GM19438 (cell line): ENCODE results near the gene EHD3.

Experiments used
- ATAC-seq: cut with Tn5 transposase; IDR thresholded peaks from one replicate; pipeline ENCODE4 v1.9.1; 2021; ENCODE audit warnings: low read depth; ENCODE audit not compliant: unreplicated experiment

Gene EHD3

DNA sequence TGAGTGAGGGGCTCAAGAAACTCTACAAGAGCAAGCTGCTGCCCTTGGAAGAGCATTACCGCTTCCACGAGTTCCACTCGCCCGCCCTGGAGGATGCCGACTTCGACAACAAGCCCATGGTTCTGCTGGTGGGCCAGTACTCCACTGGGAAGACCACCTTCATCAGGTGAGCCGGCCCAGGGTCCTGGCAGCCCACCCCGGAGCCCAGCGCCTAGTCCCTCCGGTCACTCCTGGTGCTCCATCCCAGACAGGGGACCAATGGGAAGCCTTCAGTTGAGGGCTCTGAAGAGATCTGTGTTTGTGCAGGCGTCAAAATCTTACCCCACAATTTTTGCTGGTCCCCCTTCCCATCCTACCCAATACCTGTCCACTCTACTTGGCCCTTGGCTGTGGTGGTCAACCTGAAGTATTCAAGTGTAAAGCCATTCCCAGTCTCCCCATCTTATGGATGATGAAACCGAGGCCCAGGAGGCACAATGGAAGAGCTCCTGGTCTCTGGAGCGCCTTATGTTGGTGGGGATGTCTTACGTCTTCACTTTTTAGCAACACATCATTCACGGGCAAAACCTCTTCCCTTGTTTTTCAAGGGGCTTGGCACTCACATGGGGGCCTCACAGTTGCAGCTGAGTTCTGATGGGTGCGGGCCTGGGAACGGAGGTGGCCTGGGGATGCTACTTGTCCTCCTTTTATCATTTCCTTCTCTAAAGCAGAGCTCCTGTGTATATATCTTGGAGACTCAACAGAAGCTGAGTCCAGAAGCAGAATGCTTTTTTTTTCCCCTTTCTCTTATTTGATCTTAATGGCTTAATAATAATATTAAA, 941 bp downstream of the EHD3 start:
- ATAC-seq, result no peak

DNA sequence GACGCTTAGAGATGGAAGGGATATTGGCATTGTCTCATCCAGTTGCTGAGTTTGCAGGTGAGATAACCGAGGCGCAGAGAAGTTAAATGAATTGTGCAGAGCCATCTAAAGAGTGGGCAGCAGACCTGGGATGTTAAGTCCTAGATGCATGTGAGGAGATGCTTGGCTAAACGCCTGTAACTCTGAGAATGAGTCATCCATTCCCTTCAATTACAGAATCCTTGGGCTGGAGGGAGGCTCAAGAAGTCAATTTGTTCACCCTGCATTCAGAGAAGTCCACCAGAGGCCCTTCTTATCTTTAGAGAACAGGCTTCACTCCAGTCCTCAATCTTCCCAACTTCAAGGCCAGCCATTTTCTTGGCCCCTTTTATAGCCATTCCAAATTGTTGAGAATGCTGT, 1.6 kb downstream of the EHD3 start:
- ATAC-seq, result no peak

DNA sequence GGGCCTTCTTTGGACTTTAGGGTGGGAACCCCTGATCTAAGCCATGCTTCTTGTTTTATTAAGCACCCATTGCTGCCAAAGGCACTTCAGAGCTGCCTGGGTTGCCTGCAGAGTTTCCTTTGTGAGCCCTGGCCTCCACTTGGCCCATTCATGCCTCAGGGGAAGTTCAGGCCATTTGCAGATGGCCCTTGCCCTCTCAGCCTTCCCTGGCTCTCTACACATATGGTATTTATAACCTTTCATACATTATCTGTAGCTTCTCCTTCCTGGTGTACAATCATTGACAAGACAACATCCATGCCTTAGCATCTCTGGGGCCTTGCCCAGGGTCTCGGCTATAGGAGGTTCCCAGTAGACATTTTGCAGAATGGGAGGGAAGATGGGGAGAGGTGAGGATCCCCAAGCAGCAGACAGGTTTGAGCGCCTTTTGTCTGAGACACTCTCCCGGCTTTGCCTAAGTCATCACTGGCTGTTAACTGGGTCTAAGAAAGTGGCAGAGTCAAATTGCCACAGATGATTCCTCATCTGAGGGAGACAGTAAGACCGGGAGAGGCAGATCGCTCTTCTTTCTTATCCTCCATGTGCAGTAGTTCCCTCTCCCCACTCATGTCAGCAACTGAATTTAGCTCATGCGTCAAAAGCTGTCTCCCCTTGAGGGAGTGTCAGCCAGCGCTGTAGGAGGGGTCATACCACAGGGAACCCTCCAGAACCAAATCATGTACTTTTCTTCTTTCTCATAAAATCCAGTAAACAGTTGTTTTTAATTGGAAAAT, 2.7 kb downstream of the EHD3 start:
- no peak for ATAC-seq

DNA sequence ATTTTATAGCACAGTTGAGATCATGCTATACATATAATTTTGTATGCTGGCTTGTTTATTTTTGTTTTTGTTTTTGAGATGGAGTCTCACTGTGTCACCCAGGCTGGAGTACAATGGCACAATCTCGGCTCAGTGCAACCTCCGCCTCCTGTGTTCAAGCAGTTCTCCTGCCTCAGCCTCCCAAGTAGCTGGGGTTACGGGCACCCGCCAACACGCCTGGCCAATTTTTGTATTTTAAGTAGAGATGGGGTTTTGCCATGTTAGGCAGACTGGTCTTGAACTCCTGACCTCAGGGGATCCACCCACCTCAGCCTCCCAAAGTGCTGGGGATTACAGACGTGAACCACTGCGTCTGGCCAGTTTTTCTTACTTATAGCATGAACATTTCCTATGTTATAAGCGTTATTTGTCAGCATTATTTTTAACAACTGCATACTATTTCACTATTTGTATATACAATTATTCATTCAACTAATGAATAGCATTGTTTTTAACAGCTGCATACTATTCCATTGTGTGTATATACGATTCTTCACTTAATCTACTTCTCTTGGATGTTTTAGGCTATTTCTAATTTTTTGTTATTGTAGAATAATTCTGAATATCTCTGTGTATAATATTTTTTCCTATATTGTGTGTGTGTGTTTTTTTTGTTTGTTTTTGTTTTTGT, 3.5 kb downstream of the EHD3 start:
- no peak for ATAC-seq

DNA sequence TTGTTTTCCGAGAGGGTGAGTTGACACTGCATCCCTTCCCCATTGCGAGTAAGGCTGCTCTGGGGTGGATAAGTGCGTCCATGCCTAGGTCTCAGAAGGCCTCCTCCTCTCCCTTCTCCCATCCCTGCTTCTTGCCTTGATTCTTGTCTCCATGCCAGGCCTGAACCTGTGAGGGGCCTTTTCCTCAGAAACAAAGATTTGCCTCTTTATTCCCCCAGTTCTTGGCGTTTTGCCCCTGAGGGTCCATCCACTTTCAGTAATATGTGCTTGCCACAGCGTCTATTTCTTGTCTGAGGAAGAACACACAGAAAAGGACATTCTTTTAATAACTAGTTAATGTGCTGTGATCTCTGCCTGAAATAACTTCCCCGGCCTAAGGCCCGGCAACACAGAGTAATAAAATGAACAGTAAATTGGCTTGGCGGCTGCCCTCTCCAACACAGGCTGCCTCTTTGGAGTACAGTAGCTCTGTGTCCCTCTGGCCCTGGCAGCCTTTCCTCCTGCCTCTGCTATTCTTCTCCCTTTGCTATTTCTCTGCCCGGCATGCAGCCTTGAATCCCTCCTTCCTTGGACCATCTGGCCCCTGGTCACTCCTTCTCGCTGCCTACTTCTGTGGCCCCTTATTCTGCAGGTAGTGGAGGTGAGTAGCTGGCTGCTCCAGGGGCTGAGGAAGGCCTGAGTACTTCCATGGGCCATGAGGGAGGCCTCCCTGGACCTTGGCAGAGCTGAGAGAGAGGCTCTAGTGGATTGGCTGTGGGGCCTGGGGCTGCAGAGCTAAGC, 4.4 kb downstream of the EHD3 start:
- ATAC-seq, result no peak

DNA sequence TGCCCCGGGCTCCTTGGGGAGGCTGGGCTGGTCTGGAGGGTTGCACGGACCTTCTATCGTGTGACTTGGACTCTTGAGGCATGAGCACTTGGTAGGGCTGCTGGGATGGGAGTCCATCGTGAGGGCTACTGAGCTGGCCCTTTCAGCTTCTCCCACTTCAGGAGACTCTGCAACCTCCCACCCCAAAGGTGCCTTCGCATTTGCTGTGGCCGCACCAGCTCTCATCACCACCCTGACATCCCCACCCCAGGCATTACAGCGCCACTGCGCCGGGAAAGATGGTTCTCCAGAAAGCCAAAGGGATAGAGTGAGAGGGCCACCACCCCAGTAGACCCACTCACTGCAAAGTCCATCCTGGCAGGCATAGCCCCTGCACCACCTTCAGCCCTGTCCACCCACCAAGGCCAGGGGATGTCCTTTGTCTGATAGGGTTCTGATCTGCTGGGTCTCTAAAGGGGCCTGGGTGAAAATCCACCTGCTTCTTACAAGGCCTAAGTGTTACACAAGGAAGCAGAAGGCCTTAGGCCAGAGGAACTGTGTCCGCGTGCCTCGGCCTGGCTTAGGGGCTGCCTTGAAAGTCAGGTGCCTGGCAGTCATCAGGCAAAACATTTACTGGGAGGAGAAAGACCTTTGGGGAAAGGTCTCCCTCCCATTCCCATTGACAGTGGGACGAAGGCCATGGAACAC, 5.1 kb downstream of the EHD3 start:
- ATAC-seq, result no peak

DNA sequence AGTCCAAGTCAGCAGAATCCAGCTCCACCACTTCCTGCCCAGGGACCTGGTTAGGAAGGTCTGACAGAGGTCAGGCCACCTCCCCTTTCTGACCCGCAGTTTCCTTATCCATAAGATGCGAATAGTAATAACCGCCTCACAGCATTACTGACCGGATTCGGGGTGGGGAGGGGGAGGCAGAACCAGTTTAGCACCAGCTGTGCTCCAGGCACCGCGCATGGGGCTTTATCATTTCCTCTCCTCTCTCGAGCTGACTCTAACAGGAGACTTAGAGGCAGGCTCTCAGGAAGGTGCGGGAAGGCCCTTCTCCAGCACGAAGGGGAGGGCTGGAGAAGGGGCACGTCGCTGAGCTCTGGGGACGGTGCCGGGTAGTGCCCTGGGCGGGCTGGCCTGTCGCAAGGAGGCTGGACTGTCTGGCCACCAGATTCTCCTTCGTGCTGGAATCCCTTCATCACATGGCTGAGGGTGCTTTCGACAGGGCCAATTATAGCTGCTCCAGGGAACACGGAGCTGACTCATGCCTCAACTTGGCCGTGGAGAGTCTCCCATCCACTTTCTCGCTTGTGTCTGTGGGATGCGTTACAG, 5.7 kb downstream of the EHD3 start:
- ATAC-seq, result no peak

DNA sequence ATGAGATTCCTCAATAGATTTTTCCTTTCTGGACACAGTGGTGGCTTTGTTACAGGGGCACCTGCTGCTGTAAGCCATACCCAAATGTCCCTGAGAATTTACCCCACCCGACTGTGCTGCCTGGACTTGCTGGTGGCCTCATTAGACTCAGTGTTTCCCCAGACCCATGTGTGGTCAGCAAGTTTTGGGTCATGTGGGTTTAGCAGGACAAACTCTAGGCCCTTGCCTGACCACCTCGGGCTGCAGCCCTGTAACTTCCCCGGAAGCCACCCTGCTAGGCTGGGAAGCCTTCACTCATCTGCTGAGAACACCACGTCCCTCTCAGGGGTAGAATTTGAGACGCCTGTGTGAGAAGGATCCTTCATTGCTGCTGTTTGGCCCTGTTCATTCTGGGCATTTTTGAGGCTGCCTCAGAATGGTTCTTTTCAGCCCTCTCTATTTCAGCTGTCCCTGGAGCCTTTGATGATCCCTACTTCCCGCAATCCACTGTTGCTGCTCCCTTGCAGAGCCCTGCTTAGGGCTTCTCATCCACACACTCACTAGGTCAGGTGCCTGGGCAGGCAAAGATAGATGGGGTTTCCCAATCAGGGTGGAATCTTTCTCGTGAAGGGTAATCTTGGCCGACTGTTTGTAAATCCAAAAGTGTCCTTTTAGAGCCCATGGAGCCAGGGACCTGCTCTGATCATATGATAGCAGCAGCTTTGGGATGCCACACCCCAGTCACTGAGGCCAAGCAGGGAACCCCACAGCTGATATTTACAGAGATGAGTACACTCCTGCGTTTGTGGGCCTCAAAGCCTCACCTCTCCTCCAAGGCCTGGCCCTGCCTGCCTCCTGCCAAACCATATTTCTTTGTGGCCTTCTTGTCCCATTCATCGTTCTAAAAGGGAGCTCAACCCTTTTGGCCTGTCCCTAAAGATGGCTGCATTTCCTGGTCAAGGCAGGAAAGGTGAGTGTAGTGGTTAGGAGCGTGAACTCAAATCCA, 6.7 kb downstream of the EHD3 start:
- no peak for ATAC-seq

DNA sequence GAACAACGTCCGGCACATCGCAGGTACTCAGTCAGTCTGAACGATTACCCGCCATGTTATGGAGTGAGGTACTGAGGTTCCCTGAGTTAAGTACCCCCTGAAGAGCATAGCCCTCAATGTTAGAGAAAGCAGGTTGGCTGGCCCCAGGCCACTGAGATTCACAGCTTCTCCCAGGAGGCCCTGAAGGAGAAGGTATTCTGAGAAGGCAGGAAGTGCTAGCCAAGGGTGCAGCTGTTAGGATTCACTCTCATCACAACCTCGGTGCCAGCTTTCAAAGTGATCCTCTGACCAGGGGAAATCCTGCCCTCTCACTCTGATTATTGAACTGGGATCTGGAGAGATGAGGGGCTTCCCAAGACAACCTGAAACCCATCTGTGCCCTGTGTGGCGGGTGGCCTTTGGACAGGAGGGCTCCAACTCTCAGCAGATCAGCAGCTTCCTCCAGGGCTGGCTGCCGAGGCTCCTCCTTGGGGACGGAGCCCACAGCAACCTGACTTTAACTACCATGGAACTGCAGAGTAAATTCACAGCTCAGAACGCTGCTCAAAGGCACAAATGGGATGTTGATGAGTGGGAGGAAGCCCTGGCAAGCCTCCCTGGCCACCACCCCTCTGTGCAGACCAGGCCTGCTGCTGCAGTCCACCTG, 7.8 kb downstream of the EHD3 start:
- no peak for ATAC-seq

DNA sequence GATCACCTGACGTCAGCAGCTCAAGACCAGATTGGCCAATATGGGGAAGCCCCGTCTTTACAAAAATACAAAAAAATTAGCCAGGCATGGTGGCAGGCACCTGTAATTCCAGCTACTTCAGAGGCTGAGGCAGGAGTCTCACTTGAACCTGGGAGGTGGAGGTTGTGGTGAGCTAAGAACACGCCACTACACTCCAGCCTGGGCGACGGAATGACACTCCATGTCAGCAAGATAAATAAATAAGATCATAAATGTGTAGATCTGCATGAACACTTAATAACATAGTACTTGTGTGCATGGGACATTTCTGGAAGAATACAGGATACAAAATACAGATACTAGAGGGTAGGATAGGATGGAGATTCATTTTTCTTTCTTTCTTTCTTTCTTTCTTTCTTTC, 9.1 kb downstream of the EHD3 start:
- ATAC-seq, result no peak

DNA sequence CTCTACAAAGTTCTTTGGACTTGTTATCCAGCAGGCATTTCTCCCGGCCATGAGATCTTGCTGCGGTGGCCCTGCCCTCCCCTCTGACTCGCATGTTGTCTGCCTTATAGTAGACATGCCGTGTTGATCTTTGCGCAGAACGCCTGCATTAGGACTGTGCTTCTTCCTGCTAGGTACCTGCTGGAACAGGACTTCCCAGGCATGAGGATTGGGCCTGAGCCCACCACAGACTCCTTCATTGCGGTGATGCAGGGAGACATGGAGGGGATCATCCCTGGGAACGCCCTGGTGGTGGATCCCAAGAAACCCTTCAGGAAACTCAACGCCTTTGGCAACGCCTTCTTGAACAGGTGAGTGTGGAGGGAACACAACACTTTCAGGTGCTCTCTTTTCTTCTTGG, 10.1 kb downstream of the EHD3 start:
- no peak for ATAC-seq

DNA sequence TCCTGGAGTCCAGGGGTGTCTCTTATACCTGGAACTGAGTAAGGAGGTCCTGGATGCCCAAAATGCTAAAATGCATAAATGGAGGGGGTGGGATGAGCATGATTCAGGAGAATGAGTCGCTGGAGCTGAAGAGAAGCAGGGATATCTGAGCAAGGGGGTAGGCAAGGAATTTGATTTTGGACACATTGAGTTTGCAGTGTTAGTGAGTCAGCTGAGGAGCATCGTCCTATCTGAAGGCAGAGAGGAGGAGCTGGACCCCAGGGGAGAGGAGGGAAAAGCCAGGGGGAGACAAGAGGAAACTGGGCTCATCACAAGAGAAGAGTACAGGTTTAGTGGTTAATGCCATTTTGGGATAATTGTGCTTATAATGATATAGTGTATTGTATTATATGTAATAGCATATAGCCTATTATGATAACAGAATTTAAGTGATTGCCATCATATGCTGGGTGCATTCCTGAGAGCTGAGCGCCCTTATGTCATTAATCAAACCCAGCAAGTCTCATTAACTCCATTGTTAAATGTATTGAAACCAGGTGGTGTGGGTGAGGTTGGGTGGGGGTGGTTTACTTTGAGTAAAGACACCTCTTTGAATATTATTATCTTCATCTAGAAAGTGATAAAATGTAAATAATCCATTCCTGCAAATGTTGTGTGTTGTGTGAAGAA, 12.4 kb downstream of the EHD3 start:
- no peak for ATAC-seq

DNA sequence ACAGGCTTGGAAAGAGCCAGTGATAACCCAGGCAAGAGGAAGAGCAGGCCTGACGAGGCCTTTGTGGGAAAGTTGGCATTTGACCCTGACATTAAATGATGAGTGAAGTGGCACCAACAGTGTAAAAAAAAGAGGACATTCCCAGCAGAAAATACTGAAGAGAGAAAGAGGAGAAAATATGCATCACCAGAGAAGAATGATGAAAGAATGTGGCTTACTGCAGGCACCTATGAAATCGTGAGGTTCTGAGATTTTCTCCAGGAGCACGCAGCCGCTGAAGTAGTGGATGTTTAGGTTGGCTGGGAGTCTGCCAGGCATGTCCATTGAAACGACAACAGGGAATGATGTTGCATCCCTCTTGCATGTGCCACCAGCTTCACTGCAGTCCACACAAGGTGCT, 13.8 kb downstream of the EHD3 start:
- no peak for ATAC-seq

DNA sequence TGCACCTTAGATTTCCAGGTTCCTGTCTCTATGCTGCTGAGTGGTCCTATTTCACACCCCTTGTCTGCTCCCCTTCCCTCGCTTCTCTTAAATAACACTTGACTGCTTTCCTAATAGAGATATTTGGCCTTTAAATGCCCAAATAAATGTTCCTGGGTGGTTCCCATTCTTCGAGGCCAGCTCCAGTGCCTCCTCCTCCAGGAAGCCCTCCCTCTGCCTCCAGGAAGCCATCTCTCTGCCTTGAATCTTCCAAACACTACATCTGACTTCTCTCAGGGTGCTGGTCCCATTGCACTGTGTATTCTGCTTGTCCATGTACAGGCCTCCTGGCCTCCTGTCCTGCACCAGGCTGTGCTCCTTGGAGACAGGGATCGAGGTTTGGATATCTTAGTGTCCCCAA, 14.2 kb downstream of the EHD3 start:
- ATAC-seq, result no peak

DNA sequence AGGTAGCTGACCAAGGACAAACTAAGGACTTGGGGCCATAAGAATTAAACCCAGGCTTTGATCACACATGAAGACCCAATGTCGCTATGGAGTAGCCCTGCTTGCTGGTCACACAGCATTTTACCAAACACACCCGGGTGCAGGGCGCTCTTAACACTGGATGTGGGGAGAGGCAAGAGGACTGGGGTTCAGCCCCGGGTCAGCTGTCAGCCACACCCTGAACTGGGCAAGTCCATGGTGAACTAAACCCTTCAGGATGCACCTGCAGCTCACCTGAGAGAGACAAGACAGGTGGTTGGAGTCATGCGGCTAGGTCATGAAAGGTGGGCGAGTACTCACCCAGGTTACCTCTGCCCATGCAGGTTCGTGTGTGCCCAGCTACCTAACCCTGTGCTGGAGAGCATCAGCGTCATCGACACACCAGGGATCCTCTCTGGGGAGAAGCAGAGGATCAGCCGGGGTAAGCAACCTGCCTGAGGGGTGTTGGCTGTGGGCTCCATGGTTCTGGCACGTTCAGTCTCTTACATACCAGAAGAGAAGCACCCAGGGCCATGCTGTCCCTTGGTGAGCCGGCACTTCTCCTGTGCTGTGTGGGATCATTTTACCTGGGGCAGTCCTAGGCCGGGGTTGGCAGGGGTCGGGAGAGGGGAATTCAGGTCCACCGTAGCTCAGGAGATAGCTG, 15.2 kb downstream of the EHD3 start:
- no peak for ATAC-seq

DNA sequence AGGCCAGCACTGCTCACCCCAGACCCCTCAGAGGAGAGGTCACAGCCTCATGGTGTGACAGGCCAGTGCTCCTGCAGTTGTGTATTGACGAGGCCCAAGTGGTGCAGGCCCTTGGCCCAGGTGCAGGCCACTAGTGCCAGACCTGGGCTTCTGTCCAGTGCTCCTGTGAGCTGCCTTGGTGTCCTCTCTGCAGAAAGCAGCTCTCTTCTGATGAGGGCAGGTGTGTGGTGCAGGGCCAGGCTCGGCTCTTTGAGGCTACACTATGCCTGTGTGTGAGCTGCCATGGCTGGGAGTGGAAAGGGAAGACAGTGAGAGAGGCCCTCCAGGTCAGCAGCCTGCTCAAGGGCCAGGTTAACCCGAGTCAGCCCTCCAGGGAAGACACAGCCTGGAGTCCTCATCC, 17.1 kb downstream of the EHD3 start:
- ATAC-seq, result no peak

DNA sequence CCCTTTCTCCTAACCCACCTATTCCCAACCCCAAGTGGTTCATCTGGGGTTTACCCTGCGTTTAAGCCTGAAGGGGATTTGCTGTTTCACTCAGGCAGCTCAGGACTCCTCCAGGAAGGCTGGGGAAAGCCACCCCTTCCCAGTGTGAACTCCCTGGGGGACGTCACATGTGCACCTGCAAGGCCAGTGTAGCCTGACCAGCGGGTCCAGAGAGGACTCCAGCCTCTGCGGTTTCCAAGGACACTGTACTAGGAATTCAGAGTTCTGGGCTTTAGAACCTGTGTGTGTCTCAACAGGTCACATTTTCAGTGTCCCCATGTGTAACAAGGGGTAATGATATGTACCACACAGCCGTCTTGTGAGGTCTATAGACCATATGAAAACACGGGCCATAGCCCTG, 17.9 kb downstream of the EHD3 start:
- ATAC-seq, result no peak
